K562 (cell line): Measurements from ENCODE around the gene SLC16A1. TPM values are rescaled to one million over a fixed set of nuclear protein-coding genes. Genes with fewer than 3 reads are reported as not detected.
A peak's percentile ranks its signal among the peaks of the same experiment; 100 is the strongest.

Experiments
- ARID4B ChIP-seq: sonication (generic); formaldehyde crosslinking; IDR thresholded peaks from 2 replicates; pipeline ENCODE4 v1.8.0; 2022; ENCODE audit warnings: mild to moderate bottlenecking, missing genetic modification reagents
- ETV6 ChIP-seq, 3 experiments: fragments of 150-350 bp in 1 of 3; sonication (generic) in 1 of 3; formaldehyde crosslinking in 1 of 3; IDR thresholded peaks; 2 replicates each; pipeline versions ENCODE4 v1.6.1 to v1.8.0; 2014 to 2022; ENCODE audit warnings: borderline replicate concordance in 2 of 3, low read depth in 2 of 3, antibody characterized with exemption in 1 of 3, low read length in 1 of 3, mild to moderate bottlenecking in 1 of 3, missing genetic modification reagents in 1 of 3
- NELFE ChIP-seq: IDR thresholded peaks from 2 replicates; pipeline ENCODE4 v1.6.1; 2011; ENCODE audit warnings: mild to moderate bottlenecking; ENCODE audit not compliant: insufficient read depth, insufficient read length
- POU5F1 ChIP-seq: fragments of 150-350 bp; IDR thresholded peaks from 2 replicates; pipeline ENCODE4 v1.6.1; 2014; ENCODE audit warnings: borderline replicate concordance, low read length, low read depth, mild to moderate bottlenecking; ENCODE audit not compliant: partially characterized antibody
- YY1 ChIP-seq, 3 experiments: IDR thresholded peaks; 2 replicates each; pipeline ENCODE4 v1.6.1; 2011; ENCODE audit warnings: low read length in 2 of 3, mild to moderate bottlenecking in 2 of 3, moderate library complexity in 2 of 3, borderline replicate concordance in 1 of 3, control low read depth in 1 of 3, low read depth in 1 of 3; ENCODE audit not compliant: insufficient read depth in 3 of 3, insufficient replicate concordance in 2 of 3, control insufficient read depth in 1 of 3, insufficient read length in 1 of 3; ENCODE audit errors: extremely low read depth in 1 of 3
- ZBTB12 ChIP-seq: fragments of 250-450 bp; sonication (Bioruptor Pico); IDR thresholded peaks from 2 replicates; pipeline ENCODE4 v1.4.0; 2020
- ZBTB40 ChIP-seq, 2 experiments: fragments of 450-650 bp in 1 of 2; sonication (generic) in 1 of 2; formaldehyde crosslinking in 1 of 2; IDR thresholded peaks; 2 replicates each; pipeline versions ENCODE4 v1.7.1 to v1.9.0; 2016 to 2022; ENCODE audit warnings: inconsistent platforms in 1 of 2, mild to moderate bottlenecking in 1 of 2, missing genetic modification reagents in 1 of 2
- ZNF75A ChIP-seq: fragments of 450-650 bp; formaldehyde crosslinking; IDR thresholded peaks from 2 replicates; pipeline ENCODE4 v1.4.0; 2020; ENCODE audit warnings: mild to moderate bottlenecking
- polyA plus RNA-seq, 8 experiments: library from polyadenylated mRNA; depleted of rRNA in 4 of 8; stranded (reverse) in 5 of 8; unstranded in 3 of 8; fragments of >200 nt; fragmentation: Nextera tagmentation in 2 of 8; fragmentation: Illumina TruSeq in 1 of 8; extraction: Ambion mirVana in 2 of 8; extraction: Trizol in 1 of 8; gene quantifications; 2 replicates each; pipeline versions ENCODE4 v1.2.1 to v1.2.3, GENCODE V29; 2011 to 2014; ENCODE audit warnings: inconsistent platforms in 1 of 8, missing spikeins in 1 of 8
- total RNA-seq, 7 experiments: library from RNA; depleted of rRNA in 6 of 7; stranded (reverse); fragments of >200 nt in 6 of 7; fragmentation: Illumina TruSeq in 2 of 7; extraction: Trizol in 2 of 7; gene quantifications; 2 replicates each; pipeline versions ENCODE4 v1.2.1 to v1.2.3, GENCODE V29; 2011 to 2021; ENCODE audit warnings: low replicate concordance in 1 of 7

The SLC16A1 gene
- total and polyA plus RNA-seq, 9 of the 15 experiments (the other 6 are each of a cell fraction or from before 2014, with no cell fraction given) = 73.1 to 244 (median 117) TPM

GRCh38 chr1:112954945-112955772 lies 837 bp downstream of the SLC16A1 start (continued):
- no peak for TF ChIP-seq ETV6 (IDR thresholded peaks at IDR 0.05; ENCODE audit: borderline replicate concordance in 1 of 2, low read depth in 2 of 2, low read length in 1 of 2)
- TF ChIP-seq ETV6 (CRISPR knock-in tag; IDR thresholded peaks at IDR 0.05; ENCODE audit: borderline replicate concordance) = no peak
- TF ChIP-seq ZNF75A (CRISPR knock-in tag) = no peak
- peak; percentile 44; the same call in 1 of the 2 replicates for TF ChIP-seq ZBTB40 (IDR thresholded peaks at IDR 0.05)
- no peak for TF ChIP-seq ZBTB40 (CRISPR knock-in tag; IDR thresholded peaks at IDR 0.05)
- peak in 2 of 3 experiments; percentile 17 to 84 for TF ChIP-seq YY1 (IDR thresholded peaks at IDR 0.05; ENCODE audit: borderline replicate concordance in 1 of 3, control insufficient read depth in 1 of 3, extremely low read depth in 1 of 3, insufficient read depth in 3 of 3, insufficient read length in 1 of 3, insufficient replicate concordance in 2 of 3, low read depth in 1 of 3, low read length in 2 of 3)
- TF ChIP-seq ARID4B (CRISPR knock-in tag) = peak; percentile 68
- no peak for TF ChIP-seq NELFE
- TF ChIP-seq POU5F1 = no peak
- 0 out of 2 replicates have a peak, but pooled peaks have one; percentile 34 for TF ChIP-seq ZBTB12 (CRISPR knock-in tag)
